ENCODE data around the gene CXXC4.

Gene CXXC4

GRCh38 chr4:104494822-104495559 is at the start of gene CXXC4:
CXXC4 (minus strand) TSS chr4:104494894; CDS start chr4:104491802, 3,092 bp downstream.
- DNase-seq (ENCODE audit: low read depth in 2 of 2), result peak; percentile 23 to 36

GRCh38 chr4:104533156-104533555 is 38.5 kb upstream of the CXXC4 start:
- DNase-seq (ENCODE audit: low read depth in 2 of 2), result no peak

- no peak for DNase-seq (ENCODE audit: low read depth in 2 of 2)
These were observed 38.0 kb upstream of the CXXC4 start for GRCh38 chr4:104532677-104533076.

- DNase-seq (ENCODE audit: low read depth in 2 of 2), result no peak
These were observed 36.7 kb upstream of the CXXC4 start for GRCh38 chr4:104531390-104531789.

- DNase-seq (ENCODE audit: low read depth in 2 of 2), result no peak
These were observed 35.7 kb upstream of the CXXC4 start for GRCh38 chr4:104530426-104530825.

- peak in 1 of 2 experiments; percentile 4 for DNase-seq (ENCODE audit: low read depth in 2 of 2)
These were observed 29.9 kb upstream of the CXXC4 start for GRCh38 chr4:104524591-104524990.

GRCh38 chr4:104524026-104524425 is 29.3 kb upstream of the CXXC4 start:
- DNase-seq (ENCODE audit: low read depth in 2 of 2), result no peak

- DNase-seq (ENCODE audit: low read depth in 2 of 2), result no peak
These were observed 24.9 kb upstream of the CXXC4 start for GRCh38 chr4:104519588-104519987.

- no peak for DNase-seq (ENCODE audit: low read depth in 2 of 2)
These were observed 22.2 kb upstream of the CXXC4 start for GRCh38 chr4:104516884-104517283.

GRCh38 chr4:104508224-104508623 is 13.5 kb upstream of the CXXC4 start:
- DNase-seq (ENCODE audit: low read depth in 2 of 2), result no peak

GRCh38 chr4:104507112-104507511 is 12.4 kb upstream of the CXXC4 start:
- no peak for DNase-seq (ENCODE audit: low read depth in 2 of 2)

GRCh38 chr4:104504536-104504935 is 9.8 kb upstream of the CXXC4 start:
- no peak for DNase-seq (ENCODE audit: low read depth in 2 of 2)

GRCh38 chr4:104502471-104502870 is 7.8 kb upstream of the CXXC4 start:
- DNase-seq (ENCODE audit: low read depth in 2 of 2), result no peak

GRCh38 chr4:104501290-104501689 is 6.6 kb upstream of the CXXC4 start:
- DNase-seq (ENCODE audit: low read depth in 2 of 2), result no peak

GRCh38 chr4:104500442-104500841 is 5.7 kb upstream of the CXXC4 start:
- DNase-seq (ENCODE audit: low read depth in 2 of 2), result no peak

GRCh38 chr4:104494185-104494584 is 509 bp downstream of the CXXC4 start:
- DNase-seq (ENCODE audit: low read depth in 2 of 2), result no peak

- DNase-seq (ENCODE audit: low read depth in 2 of 2), result no peak
These were observed 1.4 kb downstream of the CXXC4 start for GRCh38 chr4:104493081-104493831.

- DNase-seq (ENCODE audit: low read depth in 2 of 2), result no peak
These were observed 2.4 kb downstream of the CXXC4 start for GRCh38 chr4:104492183-104492771.

GRCh38 chr4:104491481-104492182 is 3.1 kb downstream of the CXXC4 start:
- DNase-seq (ENCODE audit: low read depth in 2 of 2), result no peak

- DNase-seq (ENCODE audit: low read depth in 2 of 2), result peak; percentile 20 to 23
These were observed 3.8 kb downstream of the CXXC4 start for GRCh38 chr4:104490770-104491480.

GRCh38 chr4:104490096-104490769 is 4.5 kb downstream of the CXXC4 start:
- no peak for DNase-seq (ENCODE audit: low read depth in 2 of 2)
